GM12878 (cell line): ENCODE data around the gene TBX10. TPM values are rescaled to one million over a fixed set of nuclear protein-coding genes. Genes with fewer than 3 reads are reported as not detected.

Experiments used
- ATAC-seq: fragments of 200-7000 bp; cut with Tn5 transposase; 3 replicates; pipeline ENCODE4 v1.9.1; 2020; ENCODE audit warnings: mild to moderate bottlenecking, moderate library complexity
- BruUV-seq: library from RNA; stranded (reverse); fragments of 400-500 nt; replicated peaks from 2 replicates; lab custom pipeline; 2021; lab: Mats Ljungman, UMichigan
- CTCF ChIA-PET: fragments of 300-600 bp; sonication (Branson Sonifier 250); formaldehyde crosslinking; extraction: SDS; loops from one replicate; lab custom pipeline; 2021; ENCODE audit warnings: inconsistent platforms; lab: Yijun Ruan, JAX
- POLR2A ChIA-PET: fragments of 350-600 bp; formaldehyde crosslinking; extraction: SDS; loops from one replicate; lab custom pipeline; 2021; ENCODE audit warnings: inconsistent platforms; lab: Charles Lee
- RAD21 ChIA-PET: fragments of 300-600 bp; sonication (Branson Sonifier 250); formaldehyde crosslinking; loops from one replicate; lab custom pipeline; 2023; ENCODE audit warnings: antibody characterized with exemption; ENCODE audit not compliant: unreplicated experiment; lab: Charles Lee
- SMC1A ChIA-PET: fragments of 300-600 bp; sonication (Branson Sonifier 250); formaldehyde crosslinking; loops from one replicate; lab custom pipeline; 2023; ENCODE audit not compliant: unreplicated experiment, uncharacterized antibody; lab: Charles Lee
- DNase-seq: peaks from one replicate; pipeline ENCODE4 v3.0.0-alpha.2; 2011; ENCODE audit warnings: low read depth, low spot score
- FAIRE-seq: peaks from 3 replicates; lab custom pipeline; 2011; peaks lifted over from hg19 to GRCh38; lab: Jason Lieb, UNC
- H2AFZ ChIP-seq: 2 replicates; pipeline ENCODE4 v1.6.0; 2011; ENCODE audit warnings: low read depth, low read length, control low read depth; ENCODE audit not compliant: control insufficient read depth
- H3K27ac ChIP-seq: 2 replicates; pipeline ENCODE4 v1.5.1; 2011; ENCODE audit warnings: control low read depth; ENCODE audit not compliant: control insufficient read depth, insufficient read depth
- H3K27me3 ChIP-seq, 2 experiments: replicated peaks in 1 of 2; 2 replicates each; pipeline versions ENCODE4 v1.6.0 to v1.6.1; 2011; ENCODE audit warnings: low read length in 1 of 2; ENCODE audit not compliant: control insufficient read depth in 2 of 2, insufficient read depth in 2 of 2
- H3K36me3 ChIP-seq, 2 experiments: 2 replicates each; pipeline ENCODE4 v1.5.1; 2011; ENCODE audit warnings: low read length in 1 of 2; ENCODE audit not compliant: control insufficient read depth in 2 of 2, insufficient read depth in 2 of 2
- H3K4me1 ChIP-seq: 2 replicates; pipeline ENCODE4 v1.6.1; 2011; ENCODE audit warnings: mild to moderate bottlenecking, low read length, moderate library complexity, mixed read lengths; ENCODE audit not compliant: control insufficient read depth, insufficient read depth
- H3K4me2 ChIP-seq: 2 replicates; pipeline ENCODE4 v1.6.0; 2011; ENCODE audit warnings: control low read depth; ENCODE audit not compliant: control insufficient read depth, insufficient read depth
- H3K4me3 ChIP-seq: fragments of 200-600 bp; sonication (generic); 2 replicates; pipeline ENCODE4 v1.5.1; 2016
- H3K79me2 ChIP-seq: 2 replicates; pipeline ENCODE4 v1.6.0; 2011; ENCODE audit warnings: low read length; ENCODE audit not compliant: control insufficient read depth, insufficient read depth
- H3K9ac ChIP-seq: 2 replicates; pipeline ENCODE4 v1.8.0; 2011; ENCODE audit warnings: low read length, control low read depth, mixed read lengths; ENCODE audit not compliant: control insufficient read depth, insufficient read depth
- H3K9me3 ChIP-seq: replicated peaks from 3 replicates; pipeline ENCODE4 v1.5.1; 2011; ENCODE audit warnings: mild to moderate bottlenecking, low read length; ENCODE audit not compliant: control insufficient read depth, insufficient read depth
- H4K20me1 ChIP-seq: 2 replicates; pipeline ENCODE4 v1.6.0; 2011; ENCODE audit not compliant: control insufficient read depth, insufficient read depth
- CHD1 ChIP-seq: IDR thresholded peaks from 2 replicates; pipeline ENCODE4 v1.6.1; 2012; ENCODE audit warnings: low read depth, low read length, improper control_type of control experiment
- CTCF ChIP-seq, 3 experiments: IDR thresholded peaks in 2 of 3; conservative IDR thresholded peaks in 1 of 3; 2 replicates each; pipeline ENCODE4 v1.5.1; 2011; ENCODE audit warnings: low read depth in 3 of 3, low read length in 3 of 3, mild to moderate bottlenecking in 3 of 3, control low read depth in 2 of 3, moderate library complexity in 2 of 3, inconsistent platforms in 1 of 3, mixed read lengths in 1 of 3; ENCODE audit not compliant: control insufficient read depth in 2 of 3, insufficient read depth in 1 of 3; ENCODE audit errors: extremely low read depth in 1 of 3
- EGR1 ChIP-seq, 2 experiments: IDR thresholded peaks; 1 replicate in 1 of 2; 2 replicates in 1 of 2; pipeline ENCODE4 v1.6.1; 2011 to 2012; ENCODE audit warnings: low read depth in 2 of 2, low read length in 2 of 2, borderline replicate concordance in 1 of 2, mild to moderate bottlenecking in 1 of 2, moderate library complexity in 1 of 2
- HDAC6 ChIP-seq: fragments of 200-600 bp; sonication (generic); IDR thresholded peaks from one replicate; pipeline ENCODE4 v1.8.0; 2017; ENCODE audit warnings: antibody characterized with exemption; ENCODE audit not compliant: unreplicated experiment
- IRF4 ChIP-seq: IDR thresholded peaks from 2 replicates; pipeline ENCODE4 v1.6.1; 2011; ENCODE audit warnings: low read depth, low read length
- IRF5 ChIP-seq: fragments of 450-650 bp; IDR thresholded peaks from 2 replicates; pipeline ENCODE4 v1.6.1; 2017; ENCODE audit warnings: borderline replicate concordance
- LARP7 ChIP-seq: fragments of 450-650 bp; IDR thresholded peaks from 2 replicates; pipeline ENCODE4 v1.6.1; 2017; ENCODE audit warnings: mild to moderate bottlenecking
- NFYB ChIP-seq: IDR thresholded peaks from 2 replicates; pipeline ENCODE4 v1.6.1; 2011; ENCODE audit warnings: low read depth, mild to moderate bottlenecking, low read length, improper control_type of control experiment, moderate library complexity; ENCODE audit not compliant: insufficient read depth
- NR2F1 ChIP-seq: fragments of 450-650 bp; conservative IDR thresholded peaks from 2 replicates; pipeline ENCODE4 v1.6.1; 2017; ENCODE audit warnings: mild to moderate bottlenecking
- RAD21 ChIP-seq: IDR thresholded peaks from 2 replicates; pipeline ENCODE4 v1.6.1; 2011; ENCODE audit warnings: mild to moderate bottlenecking, low read depth, low read length, moderate library complexity; ENCODE audit not compliant: insufficient read depth
- RUNX3 ChIP-seq: IDR thresholded peaks from 2 replicates; pipeline ENCODE4 v1.6.1; 2012; ENCODE audit warnings: low read length, inconsistent platforms
- SMARCA5 ChIP-seq: fragments of 450-650 bp; IDR thresholded peaks from 2 replicates; pipeline ENCODE4 v1.6.1; 2017; ENCODE audit warnings: mild to moderate bottlenecking
- SMC3 ChIP-seq: IDR thresholded peaks from 2 replicates; pipeline ENCODE4 v1.6.1; 2011; ENCODE audit warnings: low read length, improper control_type of control experiment, borderline replicate concordance
- SP1 ChIP-seq: IDR thresholded peaks from one replicate; pipeline ENCODE4 v1.6.1; 2011; ENCODE audit warnings: low read depth, low read length
- SRF ChIP-seq, 2 experiments: IDR thresholded peaks; 2 replicates each; pipeline ENCODE4 v1.6.1; 2011; ENCODE audit warnings: low read depth in 2 of 2, low read length in 2 of 2, mild to moderate bottlenecking in 1 of 2, moderate library complexity in 1 of 2
- TBL1XR1 ChIP-seq: IDR thresholded peaks from 2 replicates; pipeline ENCODE4 v1.6.1; 2012; ENCODE audit warnings: low read depth, low read length, improper control_type of control experiment
- ZBTB33 ChIP-seq: fragments of 450-650 bp; IDR thresholded peaks from 2 replicates; pipeline ENCODE4 v1.6.1; 2017; ENCODE audit warnings: mild to moderate bottlenecking
- WGBS: methylation state at CpG from one replicate; pipeline ENCODE4 v1.1.6; 2016; ENCODE audit warnings: low lambda C conversion rate; ENCODE audit not compliant: insufficient replicate concordance, insufficient coverage; ENCODE audit errors: missing lambda C conversion rate; 5-methylcytosine and 5-hydroxymethylcytosine counted together
- in situ Hi-C: fragments of 300-500 bp; cut with MboI; formaldehyde crosslinking; loops from 9 replicates; pipeline ENCODE4 v1.14.3; 2018; ENCODE audit warnings: mixed read lengths
- intact Hi-C: fragments of 100-400 bp; cut with micrococcal nuclease; formaldehyde crosslinking; loops from one replicate; pipeline ENCODE4 v1.14.2; 2022; ENCODE audit not compliant: unreplicated experiment
- polyA plus RNA-seq, 11 experiments: library from polyadenylated mRNA; depleted of rRNA in 4 of 11; unstranded in 6 of 11; stranded (reverse) in 5 of 11; fragments of >200 nt; fragmentation: Nextera tagmentation in 4 of 11; fragmentation: Illumina TruSeq in 1 of 11; extraction: Ambion mirVana in 4 of 11; extraction: Trizol in 1 of 11; gene quantifications; 1 replicate in 1 of 11; 2 replicates in 10 of 11; pipeline versions ENCODE4 v1.2.1 to v1.2.3, GENCODE V29; 2011 to 2016; ENCODE audit warnings: inconsistent platforms in 2 of 11, missing spikeins in 2 of 11, low read depth in 1 of 11
- total RNA-seq, 4 experiments: library from RNA; depleted of rRNA in 3 of 4; stranded (reverse); fragments of >200 nt in 3 of 4; fragmentation: Illumina TruSeq in 1 of 4; extraction: Trizol in 1 of 4; gene quantifications; 2 replicates each; pipeline versions ENCODE4 v1.2.1 to v1.2.3, GENCODE V29; 2013 to 2021

TBX10 gene
- total and polyA plus RNA-seq, 10 of the 15 experiments (the other 5 are each of a cell fraction or from before 2014, with no cell fraction given) = 0.10 to 0.44 (median 0.20) TPM; not detected in 4

GRCh38 chr11:67644042-67644441 is 4.5 kb upstream of the TBX10 start:
- intact Hi-C loops = no loop called here
- H3K27me3 ChIP-seq = no peaks in the 10 kb centered on the region
- ChIA-PET RAD21 (interaction anchor here (3.2 to 5.6 kb wide), 2 partner anchors 14 to 16 kb away, joined by 18 to 49 read pairs; partner anchors contain the start of gene NUDT8), CTCF (interaction anchor here (1.3 to 8.4 kb wide), 5 partner anchors 12 to 298 kb away, joined by 3 to 132 read pairs (median 17); partner anchors contain the start of gene NUDT8), SMC1A (no interaction called here), POLR2A (interaction anchor here (1.0 kb wide), 1 partner anchor 14 kb away, joined by 3 read pairs; the partner anchor contains the start of gene NUDT8)
- 65% methylated on average over 5 of the region's 5 CpGs for WGBS
- H3K9me3 ChIP-seq = peaks cover 3% of the 10 kb centered on the region; the same call in 2 of the 3 replicates
- H2AFZ ChIP-seq = no peak overlapping the region
- H3K4me1 ChIP-seq = peaks cover 45% of the 10 kb centered on the region
- H3K4me2 ChIP-seq = no peak overlapping the region
- in situ Hi-C loops = no loop called here
- no peaks in the 10 kb centered on the region for H3K79me2 ChIP-seq
- no peaks in the 10 kb centered on the region for H4K20me1 ChIP-seq
- TF ChIP-seq CHD1 (no peak), NR2F1 (0 out of 2 replicates have a peak, but pooled peaks have one; percentile 16), IRF4 (no peak), NFYB (no peak), CTCF (IDR thresholded peaks at IDR 0.05 in 2 of 3, conservative IDR thresholded peaks at IDR 0.05 in 1 of 3; ENCODE audit: control insufficient read depth in 2 of 3, extremely low read depth in 1 of 3, insufficient read depth in 1 of 3, low read depth in 3 of 3, low read length in 3 of 3) (peak; percentile 31 to 56 (median 34); a peak in 3 of 6 replicates), RAD21 (peak; percentile 44), HDAC6 (no peak), EGR1 (IDR thresholded peaks at IDR 0.05; ENCODE audit: borderline replicate concordance in 1 of 2, low read depth in 2 of 2, low read length in 2 of 2) (no peak), IRF5 (no peak), ZBTB33 (no peak), SMARCA5 (no peak), LARP7 (no peak), TBL1XR1 (no peak), SMC3 (peak; percentile 13; the same call in 1 of the 2 replicates), SP1 (no peak), RUNX3 (0 out of 2 replicates have a peak, but pooled peaks have one; percentile 4), SRF (IDR thresholded peaks at IDR 0.05; ENCODE audit: low read depth in 2 of 2, low read length in 2 of 2) (no peak)
- BruUV-seq = no TSS peak
- FAIRE-seq (no peak), DNase-seq (no peak), ATAC-seq (no peak)
- H3K9ac ChIP-seq = no peak overlapping the region
- H3K36me3 ChIP-seq = no peaks in the 10 kb centered on the region
- no peak overlapping the region for H3K27ac ChIP-seq
- H3K4me3 ChIP-seq = no peak overlapping the region
